GM18502 (cell line): Measurements from ENCODE around the gene GABRQ.
"Not testable (repeated sequence)": the region's sequence is repeated elsewhere in the genome, so short reads cannot be mapped to it uniquely, and the experiment has no call there.

Source experiments
- ATAC-seq: cut with Tn5 transposase; IDR thresholded peaks from one replicate; pipeline ENCODE4 v1.9.1; 2021; ENCODE audit warnings: mild to moderate bottlenecking; ENCODE audit not compliant: unreplicated experiment, poor library complexity

Gene GABRQ

DNA sequence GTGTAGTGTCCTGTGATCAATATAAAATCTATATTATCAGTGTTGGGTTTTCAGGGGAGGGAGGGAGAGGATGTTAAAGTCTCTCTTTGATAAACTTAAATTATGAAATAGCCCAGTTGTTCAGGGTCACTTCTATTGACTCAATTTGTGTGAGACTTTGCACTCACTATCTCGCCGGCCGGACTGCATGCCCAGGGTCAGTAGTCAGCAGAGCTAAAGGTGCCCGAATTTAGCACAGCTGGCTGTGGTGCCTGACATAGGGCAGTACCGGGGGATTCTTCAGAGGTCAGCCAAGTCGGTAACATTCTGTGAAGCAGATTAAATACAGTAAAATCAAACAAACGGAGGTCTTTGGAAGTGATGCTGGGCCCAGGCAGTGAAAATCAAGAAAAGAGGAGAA is 19.2 kb downstream of the GABRQ start:
- no peak for ATAC-seq

DNA sequence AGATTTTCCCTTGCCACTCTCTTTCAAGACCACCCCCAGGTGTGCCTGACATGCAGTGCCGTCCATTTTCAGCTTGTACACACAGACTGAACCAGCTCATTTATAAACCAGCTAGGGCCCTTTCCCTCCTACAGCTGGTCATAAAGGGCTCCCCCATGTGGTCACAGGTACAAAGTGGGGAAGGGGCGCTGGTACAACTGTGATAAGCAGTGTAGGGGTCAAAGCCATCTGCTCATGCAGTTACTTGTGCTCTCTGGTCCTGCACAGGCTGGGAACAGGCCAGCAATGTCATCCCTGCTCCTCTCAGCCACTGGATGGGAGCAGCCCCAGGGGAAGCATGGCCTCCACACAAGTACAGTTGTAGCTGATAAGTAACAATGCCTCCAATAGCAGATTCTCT is 20.6 kb downstream of the GABRQ start:
- no peak for ATAC-seq

DNA sequence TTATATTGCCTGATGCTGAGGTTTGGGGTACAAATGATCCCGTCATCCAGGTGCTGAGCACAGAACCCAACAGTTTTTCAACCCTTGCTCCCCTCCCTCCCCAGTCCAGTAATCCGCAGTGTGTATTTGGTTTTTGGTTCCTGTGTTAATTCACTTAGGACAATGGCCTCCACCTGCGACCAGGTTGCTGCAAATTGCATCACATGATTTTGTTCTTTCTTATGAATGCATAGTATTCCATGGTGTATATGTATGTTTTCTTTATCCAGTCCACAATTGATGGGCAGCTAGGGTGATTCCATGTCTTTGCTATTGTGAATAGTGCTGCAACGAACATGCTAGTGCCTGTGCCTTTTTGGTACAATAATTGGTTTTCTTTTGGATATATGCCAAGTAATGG is 25.4 kb downstream of the GABRQ start:
- ATAC-seq, result no peak

DNA sequence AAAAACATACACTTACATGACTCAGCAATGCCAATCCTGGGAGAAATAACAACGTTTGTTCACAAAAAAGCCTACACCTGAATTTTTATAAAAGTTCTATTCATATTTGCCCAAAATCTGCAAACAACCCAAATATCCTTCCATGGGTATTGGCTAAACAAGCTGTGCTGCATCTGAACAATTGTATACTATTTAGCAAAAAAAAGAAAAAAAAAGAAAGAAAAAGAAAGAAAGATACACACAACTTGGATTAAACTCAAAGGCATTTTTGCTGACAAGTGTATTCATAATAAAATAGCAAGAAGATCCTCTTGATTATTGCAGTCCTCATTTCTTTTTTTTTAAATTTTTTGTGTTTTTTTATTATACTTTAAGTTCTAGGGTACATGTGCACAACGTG is 36.4 kb downstream of the GABRQ start:
- no peak for ATAC-seq

DNA sequence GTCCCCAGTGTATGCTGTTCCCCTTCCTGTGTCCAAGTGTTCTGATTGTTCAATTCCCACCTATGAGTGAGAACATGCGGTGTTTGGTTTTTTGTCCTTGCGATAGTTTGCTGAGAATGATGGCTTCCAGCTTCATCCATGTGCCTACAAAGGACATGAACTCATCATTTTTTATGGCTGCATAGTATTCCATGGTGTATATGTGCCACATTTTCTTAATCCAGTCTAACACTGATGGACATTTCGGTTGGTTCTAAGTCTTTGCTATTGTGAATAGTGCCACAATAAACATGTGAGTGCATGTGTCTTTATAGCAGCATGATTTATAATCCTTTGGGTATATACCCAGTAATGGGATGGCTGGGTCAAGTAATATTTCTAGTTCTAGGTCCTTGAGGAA is 37.0 kb downstream of the GABRQ start:
- not testable (repeated sequence) for ATAC-seq

DNA sequence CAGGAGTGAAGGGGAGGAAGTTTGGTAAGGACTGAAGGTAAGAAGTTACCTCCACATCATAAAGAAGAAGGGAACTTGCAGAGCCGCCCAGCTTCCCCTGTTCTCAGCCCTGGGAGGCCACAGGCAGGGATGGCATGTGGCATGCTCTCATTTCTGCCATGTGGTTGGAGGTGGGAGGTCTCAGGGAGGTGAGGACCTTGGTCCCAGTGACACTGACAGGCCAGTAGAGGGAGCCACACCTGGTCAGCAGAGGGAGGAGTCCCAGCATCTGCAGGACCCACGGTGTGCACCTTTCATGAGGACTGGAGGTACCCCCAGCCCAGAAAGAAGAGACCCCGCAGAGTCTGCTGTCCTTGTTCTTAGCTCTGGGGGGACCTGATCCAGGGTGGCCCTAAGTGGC is 43.3 kb downstream of the GABRQ start:
- peak; percentile 90 for ATAC-seq

DNA sequence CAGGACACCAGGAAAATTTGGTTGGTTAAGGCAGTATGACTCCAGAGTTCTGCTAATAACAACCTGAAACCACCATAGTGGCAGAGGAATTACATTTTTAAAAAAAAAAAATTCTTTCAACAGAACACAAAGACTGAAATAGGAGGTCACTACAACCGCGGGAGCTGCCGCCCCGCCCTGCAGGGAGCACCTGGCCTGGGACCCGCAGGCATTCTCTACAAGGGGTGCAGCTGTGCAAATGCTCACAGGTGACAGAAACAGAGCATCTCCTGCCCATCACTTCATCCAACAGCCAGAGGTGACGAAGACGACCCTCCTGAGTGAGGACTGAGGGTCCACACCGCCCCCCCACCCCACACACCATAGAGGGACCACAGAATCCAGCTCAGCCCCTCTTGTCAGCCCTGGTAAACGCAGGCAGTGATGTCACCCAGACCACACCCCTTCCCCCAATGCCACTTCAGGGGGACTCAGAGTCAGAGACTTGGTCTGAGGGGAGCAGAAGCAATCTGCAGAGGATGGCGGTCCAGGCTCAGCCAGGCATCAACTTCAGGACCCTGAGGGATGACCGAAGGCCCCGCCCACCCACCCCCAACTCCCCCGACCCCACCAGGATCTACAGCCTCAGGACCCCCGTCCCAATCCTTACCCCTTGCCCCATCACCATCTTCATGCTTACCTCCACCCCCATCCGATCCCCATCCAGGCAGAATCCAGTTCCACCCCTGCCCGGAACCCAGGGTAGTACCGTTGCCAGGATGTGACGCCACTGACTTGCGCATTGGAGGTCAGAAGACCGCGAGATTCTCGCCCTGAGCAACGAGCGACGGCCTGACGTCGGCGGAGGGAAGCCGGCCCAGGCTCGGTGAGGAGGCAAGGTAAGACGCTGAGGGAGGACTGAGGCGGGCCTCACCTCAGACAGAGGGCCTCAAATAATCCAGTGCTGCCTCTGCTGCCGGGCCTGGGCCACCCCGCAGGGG is 60.5 kb downstream of the GABRQ start, which contains the start of gene MAGEA3:
TSS of gene MAGEA3 (plus strand) at position 843 of the 980 bp plus-strand sequence. CDS start 2,039 bp downstream, outside the sequence.
- ATAC-seq, result not testable (repeated sequence)

DNA sequence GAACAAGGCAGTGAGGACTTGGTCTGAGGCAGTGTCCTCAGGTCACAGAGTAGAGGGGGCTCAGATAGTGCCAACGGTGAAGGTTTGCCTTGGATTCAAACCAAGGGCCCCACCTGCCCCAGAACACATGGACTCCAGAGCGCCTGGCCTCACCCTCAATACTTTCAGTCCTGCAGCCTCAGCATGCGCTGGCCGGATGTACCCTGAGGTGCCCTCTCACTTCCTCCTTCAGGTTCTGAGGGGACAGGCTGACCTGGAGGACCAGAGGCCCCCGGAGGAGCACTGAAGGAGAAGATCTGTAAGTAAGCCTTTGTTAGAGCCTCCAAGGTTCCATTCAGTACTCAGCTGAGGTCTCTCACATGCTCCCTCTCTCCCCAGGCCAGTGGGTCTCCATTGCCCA is 62.7 kb downstream of the GABRQ start:
- not testable (repeated sequence) for ATAC-seq

DNA sequence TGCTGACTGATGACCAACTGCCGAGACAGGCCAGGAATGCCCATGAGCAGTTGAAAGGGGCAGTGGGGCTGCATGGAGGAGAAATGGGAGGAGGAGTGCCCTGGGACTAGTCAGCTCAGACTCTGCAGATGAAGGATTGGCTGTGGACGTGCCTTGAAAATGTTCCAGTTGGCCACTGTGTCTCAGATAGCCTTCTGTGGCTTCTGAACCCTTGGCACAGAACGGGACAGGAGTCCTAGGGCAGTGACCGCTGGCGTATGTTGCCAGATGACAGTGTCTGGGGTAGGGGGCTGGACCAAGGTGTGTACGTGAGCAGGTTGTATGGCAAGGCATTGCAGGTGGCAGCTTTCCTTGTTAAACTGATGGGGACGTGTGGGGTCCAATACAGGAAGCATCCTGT is 68.8 kb downstream of the GABRQ start:
- not testable (repeated sequence) for ATAC-seq
